A549 (cell line): ENCODE results near the gene FAM13A. TPM values are rescaled to one million over a fixed set of nuclear protein-coding genes. Genes with fewer than 3 reads are reported as not detected.

Experiments used
- ATAC-seq, 2 experiments: fragments of 200-7000 bp in 1 of 2; fragments of >200 bp in 1 of 2; cut with Nextera tagmentation in 1 of 2; cut with Tn5 transposase in 1 of 2; 3 replicates each; pipeline versions ENCODE4 v1.8.0 to v1.9.1; 2018 to 2020; ENCODE audit warnings: mild to moderate bottlenecking in 1 of 2, moderate library complexity in 1 of 2
- CTCF ChIA-PET: fragments of 300-600 bp; sonication (Branson Sonifier 250); formaldehyde crosslinking; extraction: SDS; loops from one replicate; lab custom pipeline; 2021; ENCODE audit warnings: antibody characterized with exemption, inconsistent platforms; lab: Yijun Ruan, JAX
- POLR2A ChIA-PET: fragments of 350-600 bp; formaldehyde crosslinking; extraction: SDS; loops from one replicate; lab custom pipeline; 2021; ENCODE audit warnings: antibody characterized with exemption, inconsistent platforms; lab: Yijun Ruan, JAX
- DNase-seq, 2 experiments: peaks; one replicate each; pipeline versions ENCODE4 v3.0.0 to v3.0.0-alpha.2; 2011 to 2016; ENCODE audit warnings: low read depth in 1 of 2, low spot score in 1 of 2
- FAIRE-seq: peaks from 2 replicates; lab custom pipeline; 2011; peaks lifted over from hg19 to GRCh38; lab: Jason Lieb, UNC
- H3K27ac ChIP-seq, 2 experiments: fragments of >200 bp; sonication (Bioruptor Twin); formaldehyde crosslinking; 3 replicates each; pipeline ENCODE4 v1.5.1; 2016 to 2017
- H3K4me1 ChIP-seq: fragments of >200 bp; sonication (Bioruptor Twin); formaldehyde crosslinking; 3 replicates; pipeline ENCODE4 v1.6.1; 2016
- H3K4me2 ChIP-seq: fragments of >200 bp; sonication (Bioruptor Twin); formaldehyde crosslinking; 3 replicates; pipeline ENCODE4 v1.6.1; 2016
- H3K4me3 ChIP-seq: fragments of >200 bp; sonication (Bioruptor Twin); formaldehyde crosslinking; 3 replicates; pipeline ENCODE4 v1.5.1; 2016
- H3K9me3 ChIP-seq: fragments of >200 bp; sonication (Bioruptor Twin); formaldehyde crosslinking; 3 replicates; pipeline ENCODE4 v1.6.1; 2016
- CHD2 ChIP-seq: fragments of 150-350 bp; IDR thresholded peaks from 2 replicates; pipeline ENCODE4 v1.6.1; 2014; ENCODE audit warnings: low read length; ENCODE audit not compliant: partially characterized antibody
- CHD4 ChIP-seq: fragments of 200-600 bp; sonication (generic); IDR thresholded peaks from 2 replicates; pipeline ENCODE4 v1.6.1; 2016; ENCODE audit warnings: antibody characterized with exemption, mild to moderate bottlenecking, borderline replicate concordance
- E2F6 ChIP-seq: IDR thresholded peaks from 2 replicates; pipeline ENCODE4 v1.6.1; 2012; ENCODE audit warnings: low read depth, borderline replicate concordance
- EP300 ChIP-seq, 2 experiments: fragments of >200 bp; sonication (Bioruptor Twin); formaldehyde crosslinking; IDR thresholded peaks; 2 replicates in 1 of 2; 3 replicates in 1 of 2; pipeline ENCODE4 v1.6.1; 2016 to 2017
- ESRRA ChIP-seq: fragments of 150-350 bp; IDR thresholded peaks from 2 replicates; pipeline ENCODE4 v1.6.1; 2014; ENCODE audit warnings: mild to moderate bottlenecking, low read length, borderline replicate concordance
- FOSB ChIP-seq: fragments of 250-450 bp; sonication (Bioruptor Pico); IDR thresholded peaks from 2 replicates; pipeline ENCODE4 v1.5.0; 2020; ENCODE audit warnings: mild to moderate bottlenecking, moderate library complexity
- FOSL2 ChIP-seq, 2 experiments: fragments of 450-650 bp in 1 of 2; fragments of >200 bp in 1 of 2; sonication (Bioruptor Twin) in 1 of 2; formaldehyde crosslinking; IDR thresholded peaks; 2 replicates each; pipeline versions ENCODE4 v1.5.0 to v1.6.1; 2016 to 2020; ENCODE audit warnings: mild to moderate bottlenecking in 1 of 2, moderate library complexity in 1 of 2
- HDAC2 ChIP-seq: fragments of 200-600 bp; sonication (generic); IDR thresholded peaks from 2 replicates; pipeline ENCODE4 v1.6.1; 2016
- HOXB5 ChIP-seq: fragments of 250-450 bp; sonication (Bioruptor Pico); IDR thresholded peaks from 2 replicates; pipeline ENCODE4 v1.5.0; 2020; ENCODE audit warnings: mild to moderate bottlenecking, moderate library complexity
- KDM1A ChIP-seq: fragments of 200-600 bp; sonication (generic); IDR thresholded peaks from 2 replicates; pipeline ENCODE4 v1.6.1; 2016; ENCODE audit warnings: low read depth, mild to moderate bottlenecking
- KDM5A ChIP-seq: fragments of 200-600 bp; sonication (generic); IDR thresholded peaks from 2 replicates; pipeline ENCODE4 v1.6.1; 2016; ENCODE audit warnings: antibody characterized with exemption, mild to moderate bottlenecking
- MAX ChIP-seq: IDR thresholded peaks from 2 replicates; pipeline ENCODE4 v1.6.1; 2012
- MYC ChIP-seq: IDR thresholded peaks from 2 replicates; pipeline ENCODE4 v1.6.1; 2012; ENCODE audit warnings: mild to moderate bottlenecking, inconsistent platforms, low read length, improper control_type of control experiment, borderline replicate concordance
- NR3C1 ChIP-seq: fragments of >200 bp; sonication (Bioruptor Twin); formaldehyde crosslinking; IDR thresholded peaks from 3 replicates; pipeline ENCODE4 v1.6.1; 2017
- PBX3 ChIP-seq: IDR thresholded peaks from 2 replicates; pipeline ENCODE4 v1.6.1; 2012
- PHF8 ChIP-seq: fragments of 200-600 bp; sonication (generic); IDR thresholded peaks from 2 replicates; pipeline ENCODE4 v1.6.1; 2016; ENCODE audit warnings: low read depth, mild to moderate bottlenecking, antibody characterized with exemption, moderate library complexity, borderline replicate concordance
- POLR2AphosphoS2 ChIP-seq: conservative IDR thresholded peaks from 2 replicates; pipeline ENCODE4 v1.6.1; 2012; ENCODE audit warnings: low read length, improper control_type of control experiment, inconsistent platforms
- RCOR1 ChIP-seq: fragments of 150-350 bp; IDR thresholded peaks from 2 replicates; pipeline ENCODE4 v1.6.1; 2014; ENCODE audit warnings: antibody characterized with exemption, low read length, low read depth
- REST ChIP-seq: fragments of 200-600 bp; sonication (generic); IDR thresholded peaks from 2 replicates; pipeline ENCODE4 v1.6.1; 2016; ENCODE audit warnings: antibody characterized with exemption, mild to moderate bottlenecking, moderate library complexity
- SMC3 ChIP-seq: fragments of >200 bp; sonication (Bioruptor Twin); formaldehyde crosslinking; IDR thresholded peaks from 3 replicates; pipeline ENCODE4 v1.6.1; 2018; ENCODE audit warnings: inconsistent platforms
- WGBS: methylation state at CpG from one replicate; pipeline ENCODE4 v1.1.6; 2017; ENCODE audit errors: missing lambda C conversion rate; 5-methylcytosine and 5-hydroxymethylcytosine counted together
- polyA plus RNA-seq, 4 experiments: library from polyadenylated mRNA; depleted of rRNA in 3 of 4; stranded (reverse); fragments of >200 nt; fragmentation: RNase III in 1 of 4; extraction: RNeasy Plus Mini Kit Qiagen cat#74134 plus additional on column Dnase treatment in 1 of 4; gene quantifications; 2 replicates in 3 of 4; 3 replicates in 1 of 4; pipeline ENCODE4 v1.2.3, GENCODE V29; 2011 to 2017

Gene FAM13A
- polyA plus RNA-seq, 2 of the 4 experiments (the other 2 are of a cell fraction), result 6.5 to 22.0 TPM

- no peak overlapping the region for H3K4me3 ChIP-seq
- H3K4me2 ChIP-seq, result no peak overlapping the region
- no peak for TF ChIP-seq ESRRA
- TF ChIP-seq KDM5A, result no peak
- TF ChIP-seq RCOR1, result no peak
- TF ChIP-seq HDAC2, result no peak
- no peak for TF ChIP-seq HOXB5
- no peak for TF ChIP-seq FOSL2 (IDR thresholded peaks at IDR 0.05)
- no peak for TF ChIP-seq FOSL2 (CRISPR knock-in tag; IDR thresholded peaks at IDR 0.05)
- no peak for TF ChIP-seq REST
- no peak for ATAC-seq
- ChIA-PET CTCF (interaction anchor here (0.7 to 3.4 kb wide), 7 partner anchors 30 to 475 kb away, joined by 3 to 29 read pairs (median 4); no protein-coding TSS in a partner anchor), POLR2A (no interaction called here)
- H3K9me3 ChIP-seq, result no peaks in the 10 kb centered on the region
- peaks cover 10% of the 10 kb centered on the region for H3K4me1 ChIP-seq
- no peak for FAIRE-seq
- DNase-seq, result no peak
- no peak overlapping the region for H3K27ac ChIP-seq
These were observed 351.8 kb downstream of the FAM13A start for GRCh38 chr4:88705223-88705622.

- FAIRE-seq (no peak), ATAC-seq (no peak), DNase-seq (no peak)
- H3K4me2 ChIP-seq, result no peak overlapping the region
- H3K4me3 ChIP-seq, result no peak overlapping the region
- ChIA-PET POLR2A (no interaction called here), CTCF (interaction anchor here (0.8 to 2.0 kb wide), 3 partner anchors 29 to 321 kb away, joined by 3 to 9 read pairs (median 5); no protein-coding TSS in a partner anchor)
- no peaks in the 10 kb centered on the region for H3K9me3 ChIP-seq
- TF ChIP-seq CHD2 (no peak), RCOR1 (no peak)
- H3K27ac ChIP-seq, result no peak overlapping the region
- WGBS, result 87% methylated on average over 2 of the region's 2 CpGs
- peaks cover 10% of the 10 kb centered on the region for H3K4me1 ChIP-seq
These were observed 354.2 kb downstream of the FAM13A start for GRCh38 chr4:88702782-88703181.

- no peaks in the 10 kb centered on the region for H3K9me3 ChIP-seq
- H3K4me1 ChIP-seq, result no peaks in the 10 kb centered on the region
- no peak overlapping the region for H3K4me2 ChIP-seq
- 95% methylated on average over 3 of the region's 7 CpGs for WGBS
- DNase-seq (no peak), FAIRE-seq (no peak), ATAC-seq (no peak)
- no peak overlapping the region; a peak in 1 of 6 replicates for H3K27ac ChIP-seq
- no peak for TF ChIP-seq ESRRA
- no peak for TF ChIP-seq MYC
- TF ChIP-seq PBX3, result no peak
- TF ChIP-seq REST, result no peak
- no peak for TF ChIP-seq MAX
- TF ChIP-seq FOSB (CRISPR knock-in tag), result no peak
- TF ChIP-seq NR3C1, result no peak
- TF ChIP-seq E2F6, result no peak
- no peak for TF ChIP-seq CHD2
- TF ChIP-seq SMC3, result no peak
- no peak for TF ChIP-seq HDAC2
- TF ChIP-seq CHD4, result no peak
- no peak for TF ChIP-seq PHF8
- no peak for TF ChIP-seq KDM1A
- TF ChIP-seq EP300 (IDR thresholded peaks at IDR 0.05), result no peak
- no peak for TF ChIP-seq POLR2AphosphoS2
- H3K4me3 ChIP-seq, result no peak overlapping the region
- CTCF ChIA-PET, result interaction anchor here (0.6 to 1.2 kb wide), 2 partner anchors 88 to 159 kb away, joined by 3 read pairs; no protein-coding TSS in a partner anchor
- POLR2A ChIA-PET, result no interaction called here
These were observed 358.5 kb downstream of the FAM13A start for GRCh38 chr4:88698519-88698918.
